ENCODE data around the gene PCED1A. TPM values are rescaled to one million over a fixed set of nuclear protein-coding genes. Genes with fewer than 3 reads are reported as not detected.

The PCED1A gene
- total RNA-seq, 1 experiment from 2014 or later = 18.9 TPM

Other genes with a start within 250 kb of the PCED1A start
- 224 and 268 TPM in 2 replicates for gene NOP56, start 188.0 kb downstream of the PCED1A start, total RNA-seq (2014; rRNA removed; shearing (Covaris generic))
- 189 and 226 TPM in 2 replicates for gene IDH3B, start 176.4 kb downstream of the PCED1A start, total RNA-seq (2014; rRNA removed; shearing (Covaris generic))
- gene EBF4, start 147.9 kb downstream of the PCED1A start, total RNA-seq (2014; rRNA removed; shearing (Covaris generic)) = 0.10 TPM in 1 of 2 replicates, not detected in the other
- gene CPXM1, start 40.0 kb downstream of the PCED1A start, total RNA-seq (2014; rRNA removed; shearing (Covaris generic)) = not detected in 2 replicates
- gene C20orf141, start 25.7 kb downstream of the PCED1A start, total RNA-seq (2014; rRNA removed; shearing (Covaris generic)) = not detected in 2 replicates
- not detected in 2 replicates for gene TMEM239, start 24.3 kb downstream of the PCED1A start, total RNA-seq (2014; rRNA removed; shearing (Covaris generic))
- 58.4 and 63.7 TPM in 2 replicates for gene VPS16, start 90 bp upstream of the PCED1A start, total RNA-seq (2014; rRNA removed; shearing (Covaris generic))
- 57.7 and 67.8 TPM in 2 replicates for gene PTPRA, start 32.8 kb upstream of the PCED1A start, total RNA-seq (2014; rRNA removed; shearing (Covaris generic))
- not detected in 2 replicates for gene GNRH2, start 203.0 kb upstream of the PCED1A start, total RNA-seq (2014; rRNA removed; shearing (Covaris generic))
- gene MRPS26, start 205.4 kb upstream of the PCED1A start, total RNA-seq (2014; rRNA removed; shearing (Covaris generic)) = 84.9 and 122 TPM in 2 replicates
- not detected in 2 replicates for gene OXT, start 231.0 kb upstream of the PCED1A start, total RNA-seq (2014; rRNA removed; shearing (Covaris generic))
- not detected in 2 replicates for gene AVP, start 244.1 kb upstream of the PCED1A start, total RNA-seq (2014; rRNA removed; shearing (Covaris generic))

Measured in RPMI7951 (cell line).